ENCODE results near the gene EGFR.

GRCh38 chr7:55016746-55017090, 2.1 kb upstream of the EGFR start:
- TF ChIP-seq CTCF (conservative IDR thresholded peaks at IDR 0.05; ENCODE audit: low read length): no peak
- no peak for TF ChIP-seq EZH2phosphoT487 (IDR thresholded peaks at IDR 0.05; ENCODE audit: borderline replicate concordance)

All from Loucy (cell line).